GM15510 (cell line): ENCODE measurements around the gene C10orf90.

Experiments used
- POLR2A ChIP-seq: IDR thresholded peaks from 3 replicates; pipeline ENCODE4 v1.6.1; 2011; ENCODE audit warnings: borderline replicate concordance; ENCODE audit not compliant: insufficient read length; ENCODE audit errors: extremely low read depth

Gene C10orf90

GRCh38 chr10:126586128-126586527, 84.4 kb downstream of the C10orf90 start:
- TF ChIP-seq POLR2A = no peak

GRCh38 chr10:126585249-126586017, 85.1 kb downstream of the C10orf90 start:
- TF ChIP-seq POLR2A = no peak

- no peak for TF ChIP-seq POLR2A
Observed at GRCh38 chr10:126584836-126585235, 85.7 kb downstream of the C10orf90 start.

GRCh38 chr10:126583552-126584200, 86.8 kb downstream of the C10orf90 start:
- no peak for TF ChIP-seq POLR2A

- TF ChIP-seq POLR2A = no peak
Observed at GRCh38 chr10:126581648-126582046, 88.8 kb downstream of the C10orf90 start.

GRCh38 chr10:126580873-126581647, 89.4 kb downstream of the C10orf90 start:
- TF ChIP-seq POLR2A = no peak

GRCh38 chr10:126576336-126576735, 94.2 kb downstream of the C10orf90 start:
- no peak for TF ChIP-seq POLR2A

GRCh38 chr10:126570621-126571602, 99.6 kb downstream of the C10orf90 start:
- TF ChIP-seq POLR2A = no peak

- no peak for TF ChIP-seq POLR2A
Observed at GRCh38 chr10:126570245-126570570, 100.3 kb downstream of the C10orf90 start.

- no peak for TF ChIP-seq POLR2A
Observed at GRCh38 chr10:126569513-126570244, 100.8 kb downstream of the C10orf90 start.

GRCh38 chr10:126568809-126569385, 101.6 kb downstream of the C10orf90 start:
- no peak for TF ChIP-seq POLR2A

GRCh38 chr10:126565871-126566270, 104.6 kb downstream of the C10orf90 start:
- no peak for TF ChIP-seq POLR2A

GRCh38 chr10:126565441-126565840, 105.1 kb downstream of the C10orf90 start:
- no peak for TF ChIP-seq POLR2A

- no peak for TF ChIP-seq POLR2A
Observed at GRCh38 chr10:126564326-126564888, 106.1 kb downstream of the C10orf90 start.

GRCh38 chr10:126563361-126563760, 107.1 kb downstream of the C10orf90 start:
- no peak for TF ChIP-seq POLR2A
